Keratinocyte (primary cell): ENCODE measurements around the gene CEP131. TPM values are rescaled to one million over a fixed set of nuclear protein-coding genes. Genes with fewer than 3 reads are reported as not detected.

ENCODE experiments used
- DNase-seq: peaks from one replicate; pipeline ENCODE4 v3.0.0-alpha.2; 2011; ENCODE audit warnings: low read depth, missing footprints, low spot score
- FAIRE-seq: peaks from 2 replicates; lab custom pipeline; 2011; peaks lifted over from hg19 to GRCh38; lab: Jason Lieb, UNC
- H2AFZ ChIP-seq: 2 replicates; pipeline ENCODE4 v1.6.0; 2012; ENCODE audit warnings: low read length, control low read depth, inconsistent platforms; ENCODE audit not compliant: control insufficient read depth
- H3K27ac ChIP-seq: 2 replicates; pipeline ENCODE4 v1.5.1; 2011; ENCODE audit warnings: low read length; ENCODE audit not compliant: control insufficient read depth, insufficient read depth
- H3K27me3 ChIP-seq: 3 replicates; pipeline ENCODE4 v1.6.0; 2011; ENCODE audit warnings: low read length; ENCODE audit not compliant: control insufficient read depth, insufficient read depth; ENCODE audit errors: extremely low read depth
- H3K36me3 ChIP-seq, 2 experiments: 2 replicates in 1 of 2; 3 replicates in 1 of 2; pipeline ENCODE4 v1.5.1; 2011; ENCODE audit warnings: low read length in 2 of 2, mild to moderate bottlenecking in 1 of 2; ENCODE audit not compliant: control insufficient read depth in 2 of 2, insufficient read depth in 2 of 2; ENCODE audit errors: extremely low read depth in 1 of 2
- H3K4me1 ChIP-seq: 3 replicates; pipeline ENCODE4 v1.5.1; 2011; ENCODE audit warnings: low read length; ENCODE audit not compliant: control insufficient read depth, insufficient read depth; ENCODE audit errors: extremely low read depth
- H3K4me2 ChIP-seq: 3 replicates; pipeline ENCODE4 v1.6.0; 2011; ENCODE audit warnings: low read depth, low read length; ENCODE audit not compliant: control insufficient read depth, insufficient read depth; ENCODE audit errors: extremely low read depth
- H3K4me3 ChIP-seq, 3 experiments: fragments of 200-600 bp in 1 of 3; sonication (generic) in 1 of 3; 2 replicates in 2 of 3; 3 replicates in 1 of 3; pipeline ENCODE4 v1.5.1; 2011 to 2016; ENCODE audit warnings: low read length in 3 of 3, mild to moderate bottlenecking in 3 of 3, control low read depth in 2 of 3, inconsistent platforms in 1 of 3, low read depth in 1 of 3, mixed read lengths in 1 of 3, mixed run types in 1 of 3, moderate library complexity in 1 of 3; ENCODE audit not compliant: control insufficient read depth in 2 of 3, insufficient read depth in 2 of 3; ENCODE audit errors: extremely low read depth in 1 of 3
- H3K79me2 ChIP-seq: 2 replicates; pipeline ENCODE4 v1.6.0; 2012; ENCODE audit warnings: low read length; ENCODE audit not compliant: control insufficient read depth, insufficient read depth
- H3K9ac ChIP-seq: 3 replicates; pipeline ENCODE4 v1.6.0; 2011; ENCODE audit warnings: low read length; ENCODE audit not compliant: control insufficient read depth, insufficient read depth; ENCODE audit errors: extremely low read depth
- H3K9me1 ChIP-seq: 3 replicates; pipeline ENCODE4 v1.6.0; 2011; ENCODE audit warnings: low read length; ENCODE audit not compliant: control insufficient read depth, insufficient read depth; ENCODE audit errors: extremely low read depth
- H3K9me3 ChIP-seq: 2 replicates; pipeline ENCODE4 v1.5.1; 2012; ENCODE audit warnings: low read depth, low read length; ENCODE audit not compliant: control insufficient read depth
- H4K20me1 ChIP-seq: 3 replicates; pipeline ENCODE4 v1.6.0; 2011; ENCODE audit warnings: low read length; ENCODE audit not compliant: control insufficient read depth, insufficient read depth; ENCODE audit errors: extremely low read depth
- CTCF ChIP-seq, 3 experiments: IDR thresholded peaks in 1 of 3; conservative IDR thresholded peaks in 1 of 3; optimal IDR thresholded peaks in 1 of 3; 2 replicates in 2 of 3; 3 replicates in 1 of 3; pipeline versions ENCODE3 to v1.5.1; 2011; ENCODE audit warnings: low read length in 3 of 3, mild to moderate bottlenecking in 3 of 3, moderate library complexity in 2 of 3, control low read depth in 1 of 3, inconsistent platforms in 1 of 3; ENCODE audit not compliant: insufficient read depth in 2 of 3; ENCODE audit errors: extremely low read depth in 1 of 3
- EZH2 ChIP-seq: IDR thresholded peaks from one replicate; pipeline ENCODE4 v1.6.1; 2012; ENCODE audit warnings: inconsistent platforms, mild to moderate bottlenecking, low read length, moderate library complexity
- dilution Hi-C: fragments of 300-500 bp; cut with MboI; formaldehyde crosslinking; loops from one replicate; pipeline ENCODE4 v1.7.0; 2020; ENCODE audit warnings: low sequenced_read_pairs; ENCODE audit not compliant: extremely low pct_ligation_motif_present
- polyA plus RNA-seq, 5 experiments: library from polyadenylated mRNA; depleted of rRNA in 3 of 5; stranded (reverse) in 3 of 5; stranded (forward) in 1 of 5; unstranded in 1 of 5; fragments of >200 nt; gene quantifications; 1 replicate in 1 of 5; 2 replicates in 3 of 5; 3 replicates in 1 of 5; pipeline versions ENCODE4 v1.2.1 to v1.2.3, GENCODE V29; 2011 to 2012; ENCODE audit warnings: missing spikeins in 2 of 5, low read depth in 1 of 5, low replicate concordance in 1 of 5

The CEP131 gene
- polyA plus RNA-seq, 1 donor (not counting 4 experiments of a cell fraction or from before 2014, with no cell fraction given), result 2.6 TPM

- dilution Hi-C loops, result no loop called here
- no peak for FAIRE-seq
- TF ChIP-seq EZH2 (no peak), CTCF (optimal IDR thresholded peaks at IDR 0.05 in 1 of 3, IDR thresholded peaks at IDR 0.05 in 1 of 3, conservative IDR thresholded peaks at IDR 0.05 in 1 of 3; ENCODE audit: extremely low read depth in 1 of 3, insufficient read depth in 2 of 3, low read length in 3 of 3) (no peak)
- H2AFZ ChIP-seq, result no peak overlapping the region
- no peaks in the 10 kb centered on the region for H3K9me3 ChIP-seq
- no peak overlapping the region for H3K4me3 ChIP-seq
- no peaks in the 10 kb centered on the region for H4K20me1 ChIP-seq
- no peaks in the 10 kb centered on the region for H3K36me3 ChIP-seq
- no peak overlapping the region for H3K4me2 ChIP-seq
- H3K9ac ChIP-seq, result no peak overlapping the region
- no peaks in the 10 kb centered on the region for H3K9me1 ChIP-seq
- no peak overlapping the region for H3K27ac ChIP-seq
- H3K79me2 ChIP-seq, result no peaks in the 10 kb centered on the region
- DNase-seq, result no peak
- no peaks in the 10 kb centered on the region for H3K4me1 ChIP-seq
- H3K27me3 ChIP-seq, result peaks cover 7% of the 10 kb centered on the region
These were observed 41.0 kb downstream of the CEP131 start for GRCh38 chr17:81181811-81182185.

GRCh38 chr17:81180836-81181810 lies 41.6 kb downstream of the CEP131 start:
- Histone ChIP-seq H3K36me3 (no peaks in the 10 kb centered on the region), H3K4me2 (no peak overlapping the region)
- no peak for FAIRE-seq

More at GRCh38 chr17:81180836-81181810, 41.6 kb downstream of the CEP131 start:
- Histone ChIP-seq H4K20me1 (no peaks in the 10 kb centered on the region), H3K27ac (no peak overlapping the region), H3K9ac (no peak overlapping the region), H3K9me3 (no peaks in the 10 kb centered on the region), H3K9me1 (no peaks in the 10 kb centered on the region), H2AFZ (no peak overlapping the region), H3K27me3 (peaks cover 7% of the 10 kb centered on the region), H3K4me3 (no peak overlapping the region), H3K4me1 (no peaks in the 10 kb centered on the region), H3K79me2 (no peaks in the 10 kb centered on the region)
- TF ChIP-seq EZH2 (no peak), CTCF (optimal IDR thresholded peaks at IDR 0.05 in 1 of 3, IDR thresholded peaks at IDR 0.05 in 1 of 3, conservative IDR thresholded peaks at IDR 0.05 in 1 of 3; ENCODE audit: extremely low read depth in 1 of 3, insufficient read depth in 2 of 3, low read length in 3 of 3) (no peak)
- dilution Hi-C loops, result no loop called here
- DNase-seq, result no peak
